NCI-H82 (cell line): ENCODE measurements around the gene TCF19.
A peak's percentile ranks its signal among the peaks of the same experiment; 100 is the strongest.

ENCODE experiments used
- DNase-seq: peaks from one replicate; lab custom pipeline; 2025; lab: John Stamatoyannopoulos, UW

Gene TCF19

DNA sequence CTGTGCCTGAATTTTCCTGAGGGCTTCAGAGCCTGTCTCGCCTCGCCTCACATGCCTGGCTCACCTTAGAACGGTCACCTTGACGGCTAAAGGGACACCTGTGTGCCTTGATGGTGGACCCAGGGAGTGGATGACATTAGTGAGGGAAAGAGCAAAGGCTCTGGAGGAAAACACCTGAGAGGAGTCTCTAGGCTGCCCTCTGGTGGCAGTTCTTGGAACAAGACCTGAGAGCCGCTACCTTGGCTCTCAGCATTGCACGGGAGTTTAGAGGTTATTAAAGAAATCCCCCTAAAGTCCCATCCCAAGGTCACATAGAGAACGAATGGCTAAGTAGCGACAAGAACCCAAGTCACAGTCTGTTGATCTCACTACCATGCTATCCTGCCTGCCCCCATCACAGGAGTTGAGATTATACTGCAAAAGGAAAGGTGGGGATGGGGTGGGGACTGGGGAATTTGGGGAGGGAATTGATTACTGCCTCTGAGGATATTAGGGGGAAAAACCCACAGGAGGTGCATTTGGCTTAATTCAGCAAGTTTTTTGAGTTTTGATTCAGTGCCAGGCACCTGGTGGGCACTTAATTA is 30.2 kb upstream of the TCF19 start:
- DNase-seq, result peak; percentile 77

DNA sequence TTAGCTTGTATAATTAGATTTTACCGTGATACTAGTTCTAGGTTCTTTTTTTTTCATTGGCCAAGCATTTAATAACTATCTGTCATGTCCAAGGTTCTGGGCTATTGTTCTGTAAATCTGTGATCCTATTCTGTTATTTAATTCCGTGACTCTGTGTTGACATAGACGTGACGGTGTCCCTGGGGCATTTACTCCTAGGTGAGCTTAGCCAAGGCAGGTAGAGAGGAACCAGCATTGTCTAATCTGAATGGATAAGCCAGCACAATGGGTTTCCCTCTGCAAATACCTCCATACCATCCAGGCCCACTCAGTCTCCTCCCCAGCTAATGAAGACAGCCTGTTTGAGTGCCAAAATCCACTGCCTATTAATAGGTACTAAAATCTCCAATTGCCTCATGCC is 29.3 kb upstream of the TCF19 start:
- no peak for DNase-seq

DNA sequence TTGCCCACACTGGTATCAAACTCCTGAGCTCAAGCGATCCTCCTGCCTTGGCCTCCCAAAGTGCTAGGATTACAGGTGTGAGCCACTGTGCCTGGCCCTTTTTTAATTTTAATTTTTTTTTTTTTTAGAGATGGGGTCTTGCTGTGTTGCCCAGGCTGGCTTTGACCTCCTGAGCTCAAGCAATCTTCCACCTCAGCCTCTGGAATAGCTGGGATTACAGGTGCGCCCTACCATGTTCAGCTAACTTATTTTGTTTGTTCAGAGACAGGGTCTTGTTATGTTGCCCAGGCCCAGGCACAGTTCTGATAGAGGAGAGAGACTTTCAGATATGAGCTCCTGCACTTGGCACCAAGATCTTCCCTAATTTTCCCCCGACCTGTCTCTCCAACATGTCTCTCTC is 27.6 kb upstream of the TCF19 start:
- no peak for DNase-seq

DNA sequence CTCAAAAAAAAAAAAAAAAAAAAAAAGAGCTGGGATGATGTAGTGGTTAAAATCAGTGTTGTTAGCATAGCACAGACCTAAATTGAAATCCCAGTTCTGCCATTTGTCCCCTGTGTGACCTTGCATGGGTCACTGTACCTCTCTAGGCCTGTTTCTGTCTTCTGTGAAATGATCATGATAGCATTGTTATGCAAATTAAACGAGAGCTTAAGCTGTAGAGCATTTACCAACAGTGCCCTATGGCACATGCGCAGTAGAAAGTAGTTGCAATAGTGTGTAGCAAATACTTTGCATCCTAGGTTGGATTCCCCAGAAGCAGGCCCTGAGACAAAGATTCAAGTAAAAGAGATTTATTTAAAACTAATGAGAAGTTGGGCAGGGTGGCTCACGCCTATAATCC is 26.8 kb upstream of the TCF19 start:
- DNase-seq, result no peak

DNA sequence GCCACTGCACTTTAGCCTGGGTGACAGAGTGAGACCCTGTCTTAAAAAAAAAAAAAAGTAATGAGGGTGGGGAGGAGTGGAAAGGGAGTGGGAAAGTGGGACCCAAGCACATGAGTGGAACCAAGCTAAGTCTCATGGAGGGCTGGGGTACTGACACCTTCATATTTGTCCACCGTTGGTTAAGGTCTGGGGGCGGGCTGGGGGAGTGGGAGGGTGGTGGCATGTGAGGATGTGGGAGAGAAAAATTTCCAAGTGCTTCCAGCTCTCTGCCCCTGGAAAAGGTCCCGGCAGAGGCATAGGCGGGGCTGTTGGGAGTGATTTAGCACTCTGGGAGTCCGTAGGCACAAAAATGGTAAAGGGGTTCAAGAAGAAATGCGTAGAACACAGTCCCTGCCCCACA is 25.6 kb upstream of the TCF19 start:
- DNase-seq, result no peak

DNA sequence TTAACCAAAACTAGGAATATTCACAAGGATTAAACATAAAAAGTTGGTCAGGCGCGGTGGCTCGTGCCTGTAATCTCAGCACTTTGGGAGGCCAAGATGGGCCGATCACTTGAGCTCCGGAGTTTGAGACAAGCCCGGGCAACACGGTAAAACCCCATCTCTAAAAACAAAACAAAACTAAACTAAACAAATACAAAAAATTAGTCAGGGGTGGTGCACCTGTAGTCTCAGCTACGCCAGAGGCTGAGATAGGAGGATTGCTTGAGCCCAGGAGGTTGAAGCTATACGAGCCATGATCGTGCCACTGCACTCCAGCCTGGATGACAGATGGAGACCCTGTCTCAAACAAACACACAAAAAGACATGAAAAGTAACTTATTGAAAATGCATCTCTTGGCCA is 22.7 kb upstream of the TCF19 start:
- DNase-seq, result no peak

DNA sequence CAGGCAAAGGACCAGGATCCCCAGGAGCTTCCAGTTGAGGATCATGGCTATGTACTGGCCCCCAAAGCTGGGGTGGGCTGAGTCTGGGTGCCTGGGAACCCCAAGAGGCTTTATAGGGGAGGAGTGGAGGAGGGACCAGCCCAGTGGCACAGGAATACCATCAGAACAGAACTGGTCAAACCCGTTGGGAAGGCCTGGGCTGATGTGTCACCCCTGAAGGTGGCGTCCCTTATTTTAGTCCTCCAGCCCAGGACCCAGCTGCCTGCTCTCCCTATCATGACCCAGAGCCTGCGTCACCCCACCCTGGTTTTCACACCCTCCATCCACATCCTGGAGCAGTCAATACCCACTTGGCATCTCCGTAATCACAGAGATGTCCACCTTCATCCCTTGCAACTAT is 19.4 kb upstream of the TCF19 start, which contains the start of gene PSORS1C2:
Gene PSORS1C2 (minus strand): TSS at position 85 of the 400 bp plus-strand sequence. CDS start 40 bp downstream, at position 45.
- DNase-seq, result no peak

DNA sequence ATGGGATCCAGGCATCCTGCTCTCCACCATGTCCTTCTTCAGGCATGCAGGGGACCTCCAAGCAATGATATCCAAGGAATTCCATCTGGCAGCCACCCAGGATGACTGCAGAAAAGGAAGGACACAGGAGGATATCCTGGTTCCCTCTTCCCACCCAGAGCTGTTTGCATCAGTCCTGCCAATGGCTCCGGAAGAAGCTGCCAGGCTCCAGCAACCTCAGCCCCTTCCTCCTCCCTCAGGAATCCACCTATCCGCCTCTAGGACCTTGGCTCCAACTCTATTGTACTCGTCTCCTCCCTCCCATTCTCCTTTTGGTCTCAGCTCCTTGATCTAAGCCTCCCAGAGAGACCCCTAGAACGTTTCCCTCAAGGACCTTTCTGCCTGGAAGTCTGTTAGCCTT is 18.8 kb upstream of the TCF19 start:
- no peak for DNase-seq

DNA sequence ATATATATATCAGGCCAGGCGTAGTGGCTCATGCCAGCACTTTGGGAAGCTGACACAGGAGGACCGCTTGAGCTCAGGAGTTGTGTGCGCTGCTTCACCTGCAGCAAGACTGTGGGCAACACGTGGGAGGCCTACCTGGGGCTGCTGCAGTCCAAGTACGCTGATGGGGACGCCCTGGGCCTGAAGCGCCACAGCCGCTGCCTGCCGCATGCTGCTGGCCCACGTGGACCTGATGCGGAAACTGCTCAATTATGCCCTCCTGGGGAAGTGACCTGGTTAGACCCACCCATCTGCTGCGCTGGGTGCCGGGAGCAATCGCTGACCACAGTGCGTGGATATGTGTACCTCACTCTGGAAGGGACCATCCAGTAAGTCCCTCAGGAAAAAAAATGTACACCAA is 17.7 kb upstream of the TCF19 start:
- DNase-seq, result no peak

DNA sequence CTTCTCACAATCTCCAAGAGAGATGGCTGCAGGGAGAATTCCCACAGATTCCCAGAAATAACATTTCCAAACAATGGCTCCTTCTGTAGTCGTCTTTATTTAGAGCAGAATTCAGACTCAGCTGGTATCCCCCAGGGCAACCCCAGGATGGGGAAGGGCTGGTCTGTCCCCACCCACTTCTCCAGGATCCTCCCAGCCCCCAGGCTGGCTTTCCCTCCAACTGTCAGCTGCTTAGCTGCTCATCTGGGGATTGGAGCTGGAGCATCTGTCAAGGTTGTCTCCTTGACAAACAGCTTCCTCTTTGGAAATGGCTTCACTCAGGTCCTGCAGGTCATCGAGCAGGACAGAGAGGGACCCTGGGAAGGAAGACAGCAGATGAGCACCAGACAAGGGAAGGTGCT is 16.0 kb upstream of the TCF19 start:
- DNase-seq, result peak; percentile 88

DNA sequence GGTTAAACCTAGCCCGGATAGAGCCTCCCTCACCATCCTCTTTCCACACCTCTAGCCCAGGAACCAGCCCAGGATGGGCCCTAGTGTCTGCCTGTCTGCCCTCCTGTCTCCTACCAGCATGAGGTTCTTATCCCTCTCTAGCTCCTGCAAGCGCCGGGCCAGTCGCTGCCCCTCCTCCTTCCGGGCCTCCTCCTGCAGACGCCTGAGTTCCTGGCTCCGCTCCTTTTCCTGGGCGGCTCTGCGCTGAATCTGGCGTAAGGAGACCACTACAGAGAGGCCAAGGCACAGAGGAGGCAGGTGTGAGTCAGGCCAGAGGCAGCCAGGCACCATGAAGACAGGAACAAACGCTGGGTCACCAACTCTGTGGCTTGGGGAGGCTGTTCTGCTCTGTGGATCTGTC is 15.2 kb upstream of the TCF19 start:
- DNase-seq, result peak; percentile 33

DNA sequence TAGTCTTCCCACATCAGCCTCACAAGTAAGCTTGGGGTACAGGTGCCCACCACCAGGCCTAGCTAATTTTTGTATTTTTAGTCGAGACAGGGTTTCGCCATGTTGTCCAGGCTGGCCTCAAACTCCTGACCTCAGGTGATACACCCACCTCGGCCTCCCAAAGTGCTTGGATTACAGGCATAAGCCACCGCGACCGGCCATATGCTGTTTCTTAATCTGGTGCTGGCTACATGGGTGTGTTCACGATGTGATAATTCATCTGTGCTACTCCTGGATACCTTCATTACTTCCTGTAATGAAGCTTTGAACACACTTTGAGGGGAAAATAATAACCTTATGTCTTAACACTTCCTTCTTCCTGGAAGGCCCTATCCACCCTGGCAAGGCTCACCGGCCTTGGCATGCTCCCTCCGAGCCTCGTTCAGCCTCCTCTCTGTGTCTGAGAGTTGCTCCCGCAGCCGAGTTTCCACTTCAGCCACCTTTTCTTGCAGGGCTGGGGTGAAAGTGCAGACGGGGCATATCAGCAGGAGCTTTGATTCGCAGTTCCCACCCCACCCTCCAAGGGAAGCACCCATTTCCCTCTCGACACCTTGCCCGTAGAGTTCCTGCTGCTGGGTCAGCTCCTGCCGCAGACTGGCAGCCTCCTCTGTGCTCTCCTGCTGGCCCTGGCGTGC is 14.0 kb upstream of the TCF19 start:
- peak; percentile 56 for DNase-seq

DNA sequence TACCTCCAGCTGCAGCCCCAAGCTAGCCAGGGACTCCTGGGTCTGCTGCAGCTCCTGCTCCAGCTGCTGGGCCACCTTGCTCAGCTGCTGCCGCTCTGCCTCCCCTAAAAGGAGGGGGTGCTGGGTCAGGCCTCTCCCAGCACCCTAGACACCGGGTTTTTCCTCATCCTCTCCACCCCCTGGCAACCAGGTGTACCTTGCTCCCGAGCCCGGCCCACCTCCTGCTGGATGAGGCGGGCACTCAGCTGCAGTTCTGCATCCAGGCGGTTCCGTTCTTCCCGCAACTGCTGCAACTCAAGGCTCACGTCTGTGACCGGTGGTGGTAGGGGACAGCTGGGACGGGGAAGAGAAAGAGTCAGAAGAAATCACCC is 13.4 kb upstream of the TCF19 start:
- DNase-seq, result no peak

DNA sequence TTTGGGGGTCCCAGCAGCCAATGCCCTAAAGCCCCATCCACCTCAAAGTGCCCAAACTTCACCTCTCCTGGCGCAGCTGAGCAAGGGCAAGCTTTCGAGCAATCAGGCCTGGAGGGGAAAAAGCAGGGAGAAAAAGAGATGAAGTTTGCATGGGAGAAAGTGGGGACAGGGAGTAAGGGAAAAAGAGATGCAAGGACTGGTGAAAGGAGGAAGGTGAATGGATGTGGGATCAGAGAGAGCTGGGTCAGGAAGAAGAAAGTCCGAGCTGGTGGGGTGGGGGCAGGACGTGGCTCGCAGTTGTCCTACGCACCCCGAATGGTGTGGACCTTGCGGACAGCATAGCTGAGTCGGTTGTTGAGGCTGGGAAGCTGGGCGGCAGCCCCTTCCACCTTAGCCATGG is 13.0 kb upstream of the TCF19 start:
- DNase-seq, result no peak

DNA sequence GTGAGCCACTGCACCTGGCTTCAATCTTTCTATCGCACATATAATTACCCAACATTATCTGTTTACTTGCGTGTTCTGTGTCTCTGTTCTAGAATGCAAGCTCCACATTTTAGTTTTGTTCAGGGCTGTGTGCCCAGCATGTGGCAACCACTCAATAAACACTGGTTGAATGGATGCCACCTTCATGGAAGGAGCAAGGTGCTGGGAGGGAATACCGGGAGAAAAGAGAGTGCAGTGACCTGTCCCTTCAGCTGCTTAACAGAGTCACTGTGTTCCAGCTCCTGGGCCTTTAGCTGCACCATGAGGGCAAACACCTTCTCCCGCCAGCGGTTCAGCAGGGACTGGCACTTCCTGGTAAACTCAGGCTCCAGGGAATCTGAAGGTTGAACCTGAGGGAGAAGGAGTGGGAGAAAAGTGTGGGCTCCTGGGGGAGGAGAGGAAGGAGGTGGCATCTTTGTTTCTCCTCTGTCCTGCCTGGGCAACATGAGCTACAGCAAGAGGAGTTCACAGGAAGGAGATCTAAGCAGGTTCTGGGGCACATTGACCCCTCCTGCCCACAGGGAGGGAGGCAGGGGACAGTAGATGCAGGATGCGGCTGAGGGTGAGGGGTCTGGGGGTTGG is 8.5 kb upstream of the TCF19 start:
- no peak for DNase-seq

DNA sequence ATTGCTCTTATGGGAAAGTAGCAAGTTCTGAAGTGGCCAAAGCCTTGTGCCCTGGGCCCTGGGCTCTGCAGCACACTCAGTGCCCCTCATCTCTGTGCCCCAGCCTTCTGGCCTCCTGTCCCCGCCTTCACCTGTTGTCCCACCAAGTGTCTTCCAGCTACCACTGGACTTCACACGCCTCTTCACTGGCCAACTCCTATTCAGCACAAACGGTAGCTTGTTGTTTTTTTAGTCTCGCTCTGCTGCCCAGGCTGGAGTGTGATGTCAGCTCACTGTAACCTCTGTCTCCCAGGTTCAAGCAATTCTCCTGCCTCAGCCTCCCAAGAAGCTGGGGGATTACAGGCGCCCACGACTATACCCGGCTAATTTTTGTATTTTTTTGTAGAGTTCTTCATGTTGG is 5.6 kb upstream of the TCF19 start:
- DNase-seq, result no peak

DNA sequence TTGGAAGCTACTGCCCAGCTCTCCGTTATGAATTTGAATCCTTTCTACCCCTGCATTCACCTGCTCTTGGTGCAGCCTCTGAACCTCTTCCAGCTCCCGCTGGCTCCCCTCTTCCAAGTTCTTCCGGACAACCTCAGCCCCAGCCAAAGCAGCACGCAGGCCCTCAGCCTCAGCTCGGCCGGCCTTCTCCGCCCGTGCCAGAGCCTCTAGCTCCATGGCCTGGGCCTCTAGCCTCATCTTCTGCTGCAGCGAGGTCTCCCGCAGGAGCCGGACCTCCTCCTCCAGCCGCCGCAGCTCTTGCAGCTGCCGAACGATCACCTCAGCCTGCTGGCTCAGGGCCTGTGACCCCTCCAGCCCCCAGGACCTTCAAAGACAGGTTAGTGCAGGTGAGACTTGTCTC is 4.0 kb upstream of the TCF19 start:
- DNase-seq, result no peak

DNA sequence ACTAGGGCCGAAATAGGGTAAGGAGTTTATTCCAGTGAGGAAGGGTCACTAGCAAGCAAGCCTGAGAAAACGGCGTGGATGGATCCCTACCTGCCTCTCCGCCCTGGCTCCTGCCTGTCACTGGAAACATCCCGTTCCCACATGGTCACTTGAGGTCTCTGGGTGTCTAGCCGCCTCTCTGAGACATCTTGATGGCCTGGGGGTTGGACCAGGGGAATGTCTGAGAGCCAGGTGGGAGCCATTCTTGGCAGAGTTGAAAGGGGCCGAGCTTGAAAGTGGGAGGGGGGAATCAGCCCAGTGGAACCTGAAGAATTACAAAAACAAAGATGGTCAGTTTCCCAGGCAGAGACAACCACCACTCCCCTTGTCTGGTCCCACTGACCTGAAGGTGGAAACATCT is 1.7 kb upstream of the TCF19 start:
- no peak for DNase-seq

DNA sequence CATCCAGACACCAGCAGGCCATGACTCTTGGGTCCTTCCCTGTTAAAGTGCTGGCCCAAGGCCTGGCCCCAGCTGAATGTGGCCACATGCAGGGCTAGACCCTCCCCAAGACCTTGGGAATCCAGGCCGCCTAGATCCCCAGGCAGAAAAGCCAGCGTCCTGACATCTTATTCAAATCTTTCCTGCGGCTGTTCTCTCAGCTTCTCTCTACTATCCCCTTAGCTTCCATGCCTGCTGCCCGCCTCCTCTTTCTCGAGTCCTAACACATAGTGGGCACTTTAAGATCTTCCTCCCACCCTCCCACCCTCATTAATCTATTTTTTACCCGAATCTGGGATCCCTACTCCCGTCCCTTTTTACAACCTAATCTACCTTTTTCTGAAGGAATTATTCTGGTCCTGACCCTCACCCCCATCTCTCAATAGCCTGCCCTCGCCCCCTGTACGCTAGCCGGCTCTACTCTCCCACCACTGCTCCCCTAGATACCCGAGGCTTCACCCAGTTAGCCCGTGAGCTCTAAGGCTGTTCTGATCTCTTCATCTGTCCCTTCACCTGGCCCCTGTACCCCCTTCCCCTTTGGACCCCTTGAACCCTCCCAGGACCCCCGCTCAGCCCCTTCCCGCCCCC is 763 bp upstream of the TCF19 start, which contains the start of gene CCHCR1:
Gene CCHCR1 (minus strand): TSS at position 290 of the 627 bp plus-strand sequence. CDS start 202 bp downstream, at position 88.
- peak; percentile 43 for DNase-seq

DNA sequence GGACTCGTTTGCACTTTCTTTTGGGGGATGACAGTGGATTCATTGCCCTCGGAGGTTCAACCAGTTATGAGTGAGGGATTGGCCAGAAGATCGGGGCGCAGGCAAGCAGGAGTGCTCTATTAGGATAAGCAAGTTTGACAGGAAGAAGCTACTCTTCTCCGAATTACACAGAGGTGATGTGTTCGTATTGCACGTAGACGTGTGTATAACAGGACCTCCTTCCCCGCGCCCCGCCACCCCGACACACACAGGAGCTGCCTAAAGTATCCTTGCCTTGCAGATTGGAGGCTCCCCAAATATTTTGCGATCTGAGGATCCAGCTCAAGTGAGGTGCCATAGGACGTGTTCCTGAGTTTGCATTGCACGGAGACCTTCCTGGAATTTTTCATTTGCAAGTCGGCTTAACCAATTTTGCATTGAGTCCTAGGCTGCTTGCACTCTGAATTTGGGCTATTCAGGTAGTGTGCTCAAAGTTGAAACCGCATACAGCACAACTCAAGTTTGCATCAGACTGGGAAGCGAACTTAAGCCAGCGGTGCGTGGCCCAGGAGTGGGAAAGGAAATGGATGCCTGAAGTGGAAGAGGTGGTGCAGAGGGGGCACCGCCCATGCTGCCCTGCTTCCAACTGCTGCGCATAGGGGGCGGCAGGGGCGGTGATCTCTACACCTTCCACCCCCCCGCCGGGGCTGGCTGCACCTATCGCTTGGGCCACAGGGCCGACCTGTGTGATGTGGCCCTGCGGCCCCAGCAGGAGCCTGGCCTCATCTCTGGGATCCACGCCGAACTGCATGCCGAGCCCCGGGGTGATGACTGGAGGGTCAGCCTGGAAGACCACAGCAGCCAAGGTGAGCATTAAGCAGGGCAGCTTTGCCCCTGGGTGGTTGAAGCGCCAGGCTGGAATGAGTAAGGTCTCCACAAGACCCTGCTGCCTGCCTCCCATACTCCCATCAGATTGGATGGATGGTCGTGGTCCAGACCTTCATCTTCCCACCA is 770 bp downstream of the TCF19 start:
- peak; percentile 52 for DNase-seq

DNA sequence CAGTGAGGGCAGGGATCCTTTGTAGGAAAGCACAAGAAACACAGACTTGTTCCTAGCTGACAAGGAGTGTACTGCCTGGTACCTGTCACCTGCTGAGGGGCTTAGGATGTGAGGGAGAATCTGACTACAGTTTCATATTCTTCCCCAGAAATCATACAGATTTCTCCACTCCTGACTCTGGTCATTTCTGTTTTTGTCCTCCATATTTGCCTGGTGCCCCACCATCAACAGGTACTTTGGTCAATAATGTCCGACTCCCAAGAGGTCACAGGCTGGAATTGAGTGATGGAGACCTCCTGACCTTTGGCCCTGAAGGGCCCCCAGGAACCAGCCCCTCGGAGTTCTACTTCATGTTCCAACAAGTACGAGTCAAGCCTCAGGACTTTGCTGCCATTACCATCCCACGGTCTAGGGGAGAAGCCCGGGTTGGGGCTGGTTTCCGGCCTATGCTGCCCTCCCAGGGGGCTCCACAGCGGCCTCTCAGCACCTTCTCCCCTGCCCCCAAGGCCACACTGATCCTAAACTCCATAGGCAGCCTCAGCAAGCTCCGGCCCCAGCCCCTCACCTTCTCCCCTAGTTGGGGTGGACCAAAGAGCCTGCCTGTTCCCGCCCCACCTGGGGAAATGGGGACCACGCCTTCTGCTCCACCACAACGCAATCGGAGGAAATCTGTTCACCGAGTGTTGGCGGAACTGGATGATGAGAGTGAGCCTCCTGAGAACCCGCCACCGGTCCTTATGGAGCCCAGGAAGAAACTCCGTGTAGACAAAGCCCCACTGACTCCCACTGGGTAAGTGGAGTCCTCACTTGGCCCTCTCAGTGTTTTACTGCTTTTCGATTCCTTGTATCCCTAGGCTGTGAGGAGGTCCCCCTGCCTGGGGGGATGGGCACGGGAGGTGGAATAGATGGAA is 3.1 kb downstream of the TCF19 start:
- DNase-seq, result no peak
